ENCODE measurements around the gene CDH22.

GRCh38 chr20:46205349-46205748 is 102.9 kb downstream of the CDH22 start:
- no peak for TF ChIP-seq CTCF (IDR thresholded peaks at IDR 0.05)
- no peak for TF ChIP-seq POLR2A (IDR thresholded peaks at IDR 0.05)

All from esophagus squamous epithelium (tissue), 4 donors.